ENCODE data around the gene CENPU.

The CENPU gene

GRCh38 chr4:184675018-184675417, 58.9 kb downstream of the CENPU start:
- DNase-seq (ENCODE audit: low read depth, low spot score) = no peak
- TF ChIP-seq, protein P1, sequence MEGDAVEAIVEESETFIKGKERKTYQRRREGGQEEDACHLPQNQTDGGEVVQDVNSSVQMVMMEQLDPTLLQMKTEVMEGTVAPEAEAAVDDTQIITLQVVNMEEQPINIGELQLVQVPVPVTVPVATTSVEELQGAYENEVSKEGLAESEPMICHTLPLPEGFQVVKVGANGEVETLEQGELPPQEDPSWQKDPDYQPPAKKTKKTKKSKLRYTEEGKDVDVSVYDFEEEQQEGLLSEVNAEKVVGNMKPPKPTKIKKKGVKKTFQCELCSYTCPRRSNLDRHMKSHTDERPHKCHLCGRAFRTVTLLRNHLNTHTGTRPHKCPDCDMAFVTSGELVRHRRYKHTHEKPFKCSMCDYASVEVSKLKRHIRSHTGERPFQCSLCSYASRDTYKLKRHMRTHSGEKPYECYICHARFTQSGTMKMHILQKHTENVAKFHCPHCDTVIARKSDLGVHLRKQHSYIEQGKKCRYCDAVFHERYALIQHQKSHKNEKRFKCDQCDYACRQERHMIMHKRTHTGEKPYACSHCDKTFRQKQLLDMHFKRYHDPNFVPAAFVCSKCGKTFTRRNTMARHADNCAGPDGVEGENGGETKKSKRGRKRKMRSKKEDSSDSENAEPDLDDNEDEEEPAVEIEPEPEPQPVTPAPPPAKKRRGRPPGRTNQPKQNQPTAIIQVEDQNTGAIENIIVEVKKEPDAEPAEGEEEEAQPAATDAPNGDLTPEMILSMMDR (IDR thresholded peaks at IDR 0.05; ENCODE audit: low read depth, low read length) = no peak
- no peak overlapping the region for H3K4me3 ChIP-seq (ENCODE audit: low read depth, low read length)
- in situ Hi-C loops (cut with HindIII; ENCODE audit: low sequenced_read_pairs) = no loop called here

DNA sequence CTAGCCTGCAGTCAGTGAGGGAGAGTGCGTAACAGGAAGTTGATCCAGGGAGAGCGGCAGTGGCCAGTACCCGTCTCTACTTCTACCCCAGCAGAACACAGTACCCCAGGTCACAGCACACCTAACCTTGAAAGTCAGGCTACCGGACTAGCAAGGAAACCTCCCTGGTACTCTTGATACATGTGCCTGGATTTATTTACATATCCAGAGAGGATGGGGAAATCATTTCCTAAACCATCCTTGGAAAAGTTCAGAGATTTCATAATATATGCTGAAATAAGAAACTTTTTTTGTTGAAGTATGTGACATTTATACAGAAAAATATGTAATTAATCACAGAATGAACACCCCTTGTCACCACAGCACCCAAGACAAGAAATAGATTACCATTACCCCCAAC, 59.9 kb downstream of the CENPU start:
- no peak overlapping the region for H3K4me3 ChIP-seq (ENCODE audit: low read depth, low read length)
- in situ Hi-C loops (cut with HindIII; ENCODE audit: low sequenced_read_pairs) = no loop called here
- TF ChIP-seq, protein P1 (IDR thresholded peaks at IDR 0.05; ENCODE audit: low read depth, low read length) = no peak
- no peak for DNase-seq (ENCODE audit: low read depth, low spot score)

DNA sequence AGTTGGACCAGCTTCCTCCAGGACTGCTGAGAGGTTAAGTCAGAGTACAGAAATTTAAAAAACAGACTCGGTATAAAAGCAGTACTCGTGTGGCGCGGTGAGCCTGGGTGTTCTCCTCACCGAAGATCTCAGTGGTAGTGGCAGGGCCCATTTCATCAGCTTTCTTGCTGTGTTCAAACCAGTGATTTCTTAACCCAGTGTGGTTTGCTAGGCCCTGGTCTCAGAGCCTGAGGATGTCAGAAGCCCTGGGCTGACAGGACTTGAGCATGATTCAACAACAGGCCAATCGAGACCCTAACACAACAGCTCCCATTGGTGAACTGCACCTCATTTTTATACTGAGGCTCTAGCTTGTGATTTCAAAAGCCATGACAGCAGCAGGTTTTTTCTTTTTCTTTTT, 61.2 kb downstream of the CENPU start:
- in situ Hi-C loops (cut with HindIII; ENCODE audit: low sequenced_read_pairs) = no loop called here
- no peak for DNase-seq (ENCODE audit: low read depth, low spot score)
- no peak overlapping the region for H3K4me3 ChIP-seq (ENCODE audit: low read depth, low read length)
- TF ChIP-seq, protein P1 (IDR thresholded peaks at IDR 0.05; ENCODE audit: low read depth, low read length) = no peak

DNA sequence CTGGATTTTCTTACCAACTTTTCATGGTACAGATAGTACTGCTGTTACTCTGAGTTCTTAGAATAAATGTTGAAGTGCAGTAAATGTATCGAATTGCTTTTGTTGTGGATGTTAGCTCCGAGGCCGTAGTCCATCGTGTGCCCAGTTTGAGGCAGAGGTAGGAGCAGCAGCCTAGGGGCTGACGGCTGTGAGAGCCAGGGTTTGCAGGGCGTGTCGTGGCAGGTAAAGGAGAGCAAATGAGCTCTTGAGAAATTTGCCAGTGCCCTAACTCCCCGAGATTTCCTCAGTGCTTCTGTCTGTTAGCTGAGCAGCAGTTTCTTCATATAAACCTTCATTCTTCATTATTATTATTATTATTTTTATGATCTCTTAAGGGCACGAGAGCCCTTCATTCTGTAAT, 62.8 kb downstream of the CENPU start:
- DNase-seq (ENCODE audit: low read depth, low spot score) = no peak
- no peak overlapping the region for H3K4me3 ChIP-seq (ENCODE audit: low read depth, low read length)
- in situ Hi-C loops (cut with HindIII; ENCODE audit: low sequenced_read_pairs) = no loop called here
- TF ChIP-seq, protein P1 (IDR thresholded peaks at IDR 0.05; ENCODE audit: low read depth, low read length) = no peak

GRCh38 chr4:184669251-184669650, 64.6 kb downstream of the CENPU start:
- in situ Hi-C loops (cut with HindIII; ENCODE audit: low sequenced_read_pairs) = no loop called here
- peak; percentile 45 for DNase-seq (ENCODE audit: low read depth, low spot score)
- TF ChIP-seq, protein P1 (IDR thresholded peaks at IDR 0.05; ENCODE audit: low read depth, low read length) = no peak
- H3K4me3 ChIP-seq (ENCODE audit: low read depth, low read length) = no peak overlapping the region

- TF ChIP-seq, protein P1 (IDR thresholded peaks at IDR 0.05; ENCODE audit: low read depth, low read length) = no peak
- no peak for DNase-seq (ENCODE audit: low read depth, low spot score)
- H3K4me3 ChIP-seq (ENCODE audit: low read depth, low read length) = no peak overlapping the region
- in situ Hi-C loops (cut with HindIII; ENCODE audit: low sequenced_read_pairs) = no loop called here
Measured at GRCh38 chr4:184668511-184669114, 65.3 kb downstream of the CENPU start.
